Activated CD4-positive, alpha-beta T cell treated with anti-CD3 and anti-CD28 coated beads for 24 hours (primary cell): ENCODE measurements around the gene CACNA1H.

Source experiments
- DNase-seq, 2 donors: peaks; one replicate each; pipeline ENCODE4 v3.0.0-alpha.2; 2020; ENCODE audit warnings: low read depth in 2 of 2

CACNA1H gene

GRCh38 chr16:1152651-1153259, at the start of gene CACNA1H:
Gene CACNA1H (plus strand): TSS chr16:1153106. CDS start chr16:1153738, 632 bp downstream.
- peak; percentile 35 to 46 for DNase-seq

- DNase-seq, result no peak
Measured at GRCh38 chr16:1103636-1103980, 49.3 kb upstream of the CACNA1H start.

GRCh38 chr16:1105888-1106620, 46.9 kb upstream of the CACNA1H start:
- DNase-seq, result peak in 1 of 2 donors; percentile 41

GRCh38 chr16:1106659-1107058, 46.2 kb upstream of the CACNA1H start:
- DNase-seq, result no peak

- DNase-seq, result no peak
Measured at GRCh38 chr16:1107141-1107540, 45.8 kb upstream of the CACNA1H start.

GRCh38 chr16:1107731-1108130, 45.2 kb upstream of the CACNA1H start:
- no peak for DNase-seq

GRCh38 chr16:1108299-1109252, 44.3 kb upstream of the CACNA1H start:
- DNase-seq, result no peak

- no peak for DNase-seq
Measured at GRCh38 chr16:1109648-1110047, 43.3 kb upstream of the CACNA1H start.

GRCh38 chr16:1112506-1113184, 40.3 kb upstream of the CACNA1H start:
- DNase-seq, result no peak

GRCh38 chr16:1113489-1113888, 39.4 kb upstream of the CACNA1H start:
- DNase-seq, result no peak

GRCh38 chr16:1113889-1114526, 38.9 kb upstream of the CACNA1H start:
- no peak for DNase-seq

- DNase-seq, result no peak
Measured at GRCh38 chr16:1116693-1117077, 36.2 kb upstream of the CACNA1H start.

- no peak for DNase-seq
Measured at GRCh38 chr16:1117176-1117900, 35.6 kb upstream of the CACNA1H start.

GRCh38 chr16:1117926-1118325, 35.0 kb upstream of the CACNA1H start:
- DNase-seq, result no peak

- DNase-seq, result no peak
Measured at GRCh38 chr16:1119129-1119528, 33.8 kb upstream of the CACNA1H start.

- DNase-seq, result no peak
Measured at GRCh38 chr16:1119766-1120576, 32.9 kb upstream of the CACNA1H start.

GRCh38 chr16:1120577-1120941, 32.3 kb upstream of the CACNA1H start:
- DNase-seq, result no peak

- no peak for DNase-seq
Measured at GRCh38 chr16:1121009-1121408, 31.9 kb upstream of the CACNA1H start.

- DNase-seq, result no peak
Measured at GRCh38 chr16:1121601-1122397, 31.1 kb upstream of the CACNA1H start.
